Measurements from ENCODE around the gene AGFG2. TPM values are rescaled to one million over a fixed set of nuclear protein-coding genes. Genes with fewer than 3 reads are reported as not detected.

The AGFG2 gene
- total and polyA plus RNA-seq, 4 donors = 37.2 to 48.8 (median 42.3) TPM

DNA sequence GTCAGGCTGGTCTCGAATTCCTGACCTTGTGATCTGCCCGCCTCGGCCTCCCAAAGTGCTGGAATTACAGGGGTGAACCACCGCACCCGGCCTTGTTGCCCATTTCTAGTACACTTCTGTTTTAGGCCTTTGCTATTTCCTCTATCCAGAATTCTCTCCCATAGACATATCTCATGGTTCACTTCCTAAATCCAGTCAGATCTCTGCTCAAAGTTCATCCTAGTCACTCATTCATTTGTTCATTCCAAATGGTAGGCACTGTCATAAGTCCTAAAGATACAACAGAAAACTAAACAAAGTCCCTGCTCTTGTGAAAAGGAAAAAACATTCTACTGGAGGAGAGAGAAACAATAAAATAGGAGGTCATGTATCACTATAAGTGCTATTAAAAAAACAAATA, 71.0 kb downstream of the AGFG2 start:
- H3K4me1 ChIP-seq (ENCODE audit: control insufficient read depth in 4 of 4, insufficient read depth in 4 of 4, low read length in 3 of 4) = peaks cover 4 to 31% (median 20%) of the 10 kb centered on the region in 4 donors
- no peaks in the 10 kb centered on the region for H3K27me3 ChIP-seq (ENCODE audit: control insufficient read depth in 4 of 4, insufficient read depth in 4 of 4, low read length in 3 of 4)
- peak overlapping the region; percentile 17 to 97 for H3K27ac ChIP-seq (ENCODE audit: low read depth in 1 of 2, low read length in 2 of 2)
- H3K9me3 ChIP-seq (ENCODE audit: control insufficient read depth in 4 of 4, low read length in 3 of 4) = no peaks in the 10 kb centered on the region
- no peaks in the 10 kb centered on the region for H3K36me3 ChIP-seq (ENCODE audit: control insufficient read depth in 4 of 4, insufficient read depth in 3 of 4, low read depth in 1 of 4, low read length in 3 of 4)
- H3K9ac ChIP-seq (ENCODE audit: low read depth in 1 of 2, low read length in 2 of 2) = no peak overlapping the region
- no peak for TF ChIP-seq HNF4G (IDR thresholded peaks at IDR 0.05)
- TF ChIP-seq, protein P1, sequence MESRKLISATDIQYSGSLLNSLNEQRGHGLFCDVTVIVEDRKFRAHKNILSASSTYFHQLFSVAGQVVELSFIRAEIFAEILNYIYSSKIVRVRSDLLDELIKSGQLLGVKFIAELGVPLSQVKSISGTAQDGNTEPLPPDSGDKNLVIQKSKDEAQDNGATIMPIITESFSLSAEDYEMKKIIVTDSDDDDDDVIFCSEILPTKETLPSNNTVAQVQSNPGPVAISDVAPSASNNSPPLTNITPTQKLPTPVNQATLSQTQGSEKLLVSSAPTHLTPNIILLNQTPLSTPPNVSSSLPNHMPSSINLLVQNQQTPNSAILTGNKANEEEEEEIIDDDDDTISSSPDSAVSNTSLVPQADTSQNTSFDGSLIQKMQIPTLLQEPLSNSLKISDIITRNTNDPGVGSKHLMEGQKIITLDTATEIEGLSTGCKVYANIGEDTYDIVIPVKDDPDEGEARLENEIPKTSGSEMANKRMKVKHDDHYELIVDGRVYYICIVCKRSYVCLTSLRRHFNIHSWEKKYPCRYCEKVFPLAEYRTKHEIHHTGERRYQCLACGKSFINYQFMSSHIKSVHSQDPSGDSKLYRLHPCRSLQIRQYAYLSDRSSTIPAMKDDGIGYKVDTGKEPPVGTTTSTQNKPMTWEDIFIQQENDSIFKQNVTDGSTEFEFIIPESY (IDR thresholded peaks at IDR 0.05) = no peak
- no peak for TF ChIP-seq YY1 (IDR thresholded peaks at IDR 0.05)
- no peak for TF ChIP-seq EGR1 (IDR thresholded peaks at IDR 0.05; ENCODE audit: low read depth in 2 of 2)
- TF ChIP-seq NR2F2 (IDR thresholded peaks at IDR 0.05) = no peak
- TF ChIP-seq FOXA2 (IDR thresholded peaks at IDR 0.05) = no peak
- no peak for TF ChIP-seq RAD21 (IDR thresholded peaks at IDR 0.05)
- no peak for TF ChIP-seq HNF4A (conservative IDR thresholded peaks at IDR 0.05)
- no peak for TF ChIP-seq TAF1 (conservative IDR thresholded peaks at IDR 0.05)
- no peak for TF ChIP-seq GABPA (IDR thresholded peaks at IDR 0.05 in 1 of 2, conservative IDR thresholded peaks at IDR 0.05 in 1 of 2)
- no peak for DNase-seq (ENCODE audit: low spot score)
- 92% methylated on average over 5 of the region's 5 CpGs for WGBS
- H3K4me3 ChIP-seq (ENCODE audit: low read depth in 1 of 3, low read length in 3 of 3) = no peak overlapping the region

DNA sequence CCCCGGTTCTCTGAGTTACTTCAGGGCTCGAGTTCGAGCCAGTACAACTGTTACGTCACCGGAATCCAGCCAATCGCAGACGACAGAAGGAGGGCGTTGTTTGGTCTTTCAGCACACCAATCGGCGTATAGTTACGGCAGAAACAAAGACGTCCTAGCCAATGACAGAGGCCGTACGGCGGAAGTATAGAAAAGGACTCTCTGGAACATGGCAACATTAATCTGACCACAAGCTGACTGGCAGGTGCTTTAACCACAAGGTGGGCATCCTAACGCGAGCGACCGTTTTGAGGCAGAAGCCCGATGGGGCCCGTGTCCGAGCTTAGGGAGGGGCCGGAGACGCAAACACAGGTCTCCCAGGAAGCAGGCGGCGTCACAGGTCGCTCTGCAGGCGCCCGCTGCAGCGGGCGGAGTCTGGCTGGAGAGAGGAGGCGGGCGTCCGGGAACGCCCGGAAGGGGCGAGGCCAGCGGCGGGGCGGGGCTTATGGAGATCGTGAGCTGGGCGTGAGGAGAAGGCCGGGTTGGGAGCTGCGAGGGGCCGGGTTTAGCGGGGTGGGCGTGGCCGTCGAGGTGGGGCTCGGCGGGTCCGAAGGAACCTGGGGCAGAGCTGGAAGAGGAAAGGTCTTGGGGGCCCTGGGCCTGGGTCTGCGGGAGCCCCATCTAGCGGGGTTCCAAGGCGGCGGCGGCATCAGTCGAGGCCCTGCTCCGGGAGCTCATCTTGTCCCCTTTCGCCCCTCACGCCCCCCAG, 73.2 kb downstream of the AGFG2 start, which contains the start of gene MOSPD3:
TSS of gene MOSPD3 (plus strand) at position 558 of the 747 bp plus-strand sequence. CDS start 252 bp downstream, outside the sequence.
- H3K4me3 ChIP-seq (ENCODE audit: low read depth in 1 of 3, low read length in 3 of 3) = peak within 1 kb of the TSS; percentile 67 to 80 (median 68)
- under 1% methylated on average over 61 of the region's 61 CpGs for WGBS
- peaks cover 3 to 19% (median 14%) of the 10 kb centered on the region in 4 donors for H3K4me1 ChIP-seq (ENCODE audit: control insufficient read depth in 4 of 4, insufficient read depth in 4 of 4, low read length in 3 of 4)
- no peaks in the 10 kb centered on the region for H3K27me3 ChIP-seq (ENCODE audit: control insufficient read depth in 4 of 4, insufficient read depth in 4 of 4, low read length in 3 of 4)
- peak; percentile 99 for DNase-seq (ENCODE audit: low spot score)
- TF ChIP-seq, protein P2, sequence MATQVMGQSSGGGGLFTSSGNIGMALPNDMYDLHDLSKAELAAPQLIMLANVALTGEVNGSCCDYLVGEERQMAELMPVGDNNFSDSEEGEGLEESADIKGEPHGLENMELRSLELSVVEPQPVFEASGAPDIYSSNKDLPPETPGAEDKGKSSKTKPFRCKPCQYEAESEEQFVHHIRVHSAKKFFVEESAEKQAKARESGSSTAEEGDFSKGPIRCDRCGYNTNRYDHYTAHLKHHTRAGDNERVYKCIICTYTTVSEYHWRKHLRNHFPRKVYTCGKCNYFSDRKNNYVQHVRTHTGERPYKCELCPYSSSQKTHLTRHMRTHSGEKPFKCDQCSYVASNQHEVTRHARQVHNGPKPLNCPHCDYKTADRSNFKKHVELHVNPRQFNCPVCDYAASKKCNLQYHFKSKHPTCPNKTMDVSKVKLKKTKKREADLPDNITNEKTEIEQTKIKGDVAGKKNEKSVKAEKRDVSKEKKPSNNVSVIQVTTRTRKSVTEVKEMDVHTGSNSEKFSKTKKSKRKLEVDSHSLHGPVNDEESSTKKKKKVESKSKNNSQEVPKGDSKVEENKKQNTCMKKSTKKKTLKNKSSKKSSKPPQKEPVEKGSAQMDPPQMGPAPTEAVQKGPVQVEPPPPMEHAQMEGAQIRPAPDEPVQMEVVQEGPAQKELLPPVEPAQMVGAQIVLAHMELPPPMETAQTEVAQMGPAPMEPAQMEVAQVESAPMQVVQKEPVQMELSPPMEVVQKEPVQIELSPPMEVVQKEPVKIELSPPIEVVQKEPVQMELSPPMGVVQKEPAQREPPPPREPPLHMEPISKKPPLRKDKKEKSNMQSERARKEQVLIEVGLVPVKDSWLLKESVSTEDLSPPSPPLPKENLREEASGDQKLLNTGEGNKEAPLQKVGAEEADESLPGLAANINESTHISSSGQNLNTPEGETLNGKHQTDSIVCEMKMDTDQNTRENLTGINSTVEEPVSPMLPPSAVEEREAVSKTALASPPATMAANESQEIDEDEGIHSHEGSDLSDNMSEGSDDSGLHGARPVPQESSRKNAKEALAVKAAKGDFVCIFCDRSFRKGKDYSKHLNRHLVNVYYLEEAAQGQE (IDR thresholded peaks at IDR 0.05) = peak; percentile 69
- TF ChIP-seq, protein P3, sequence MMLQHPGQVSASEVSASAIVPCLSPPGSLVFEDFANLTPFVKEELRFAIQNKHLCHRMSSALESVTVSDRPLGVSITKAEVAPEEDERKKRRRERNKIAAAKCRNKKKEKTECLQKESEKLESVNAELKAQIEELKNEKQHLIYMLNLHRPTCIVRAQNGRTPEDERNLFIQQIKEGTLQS (IDR thresholded peaks at IDR 0.05) = no peak
- TF ChIP-seq GABPA (IDR thresholded peaks at IDR 0.05 in 1 of 2, conservative IDR thresholded peaks at IDR 0.05 in 1 of 2) (peak in 1 of 2 donors; percentile 84), RAD21 (IDR thresholded peaks at IDR 0.05) (peak in 1 of 2 donors; percentile 35), HNF4G (IDR thresholded peaks at IDR 0.05) (no peak), SP1 (IDR thresholded peaks at IDR 0.05) (peak; percentile 95), YY1 (IDR thresholded peaks at IDR 0.05) (peak; percentile 71), TAF1 (conservative IDR thresholded peaks at IDR 0.05) (peak; percentile 88), FOXA2 (IDR thresholded peaks at IDR 0.05) (no peak), EGR1 (IDR thresholded peaks at IDR 0.05; ENCODE audit: low read depth in 2 of 2) (no peak), JUND (IDR thresholded peaks at IDR 0.05) (peak; percentile 38 to 44), NR2F2 (IDR thresholded peaks at IDR 0.05) (peak; percentile 15), HNF4A (conservative IDR thresholded peaks at IDR 0.05) (peak; percentile 3 to 16), RXRA (IDR thresholded peaks at IDR 0.05) (peak; percentile 70 to 84), FOXA1 (IDR thresholded peaks at IDR 0.05) (no peak)
- TF ChIP-seq, protein P4, sequence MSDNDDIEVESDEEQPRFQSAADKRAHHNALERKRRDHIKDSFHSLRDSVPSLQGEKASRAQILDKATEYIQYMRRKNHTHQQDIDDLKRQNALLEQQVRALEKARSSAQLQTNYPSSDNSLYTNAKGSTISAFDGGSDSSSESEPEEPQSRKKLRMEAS (IDR thresholded peaks at IDR 0.05) = no peak
- TF ChIP-seq, protein P1 (IDR thresholded peaks at IDR 0.05) = peak; percentile 49
- TF ChIP-seq, protein P5, sequence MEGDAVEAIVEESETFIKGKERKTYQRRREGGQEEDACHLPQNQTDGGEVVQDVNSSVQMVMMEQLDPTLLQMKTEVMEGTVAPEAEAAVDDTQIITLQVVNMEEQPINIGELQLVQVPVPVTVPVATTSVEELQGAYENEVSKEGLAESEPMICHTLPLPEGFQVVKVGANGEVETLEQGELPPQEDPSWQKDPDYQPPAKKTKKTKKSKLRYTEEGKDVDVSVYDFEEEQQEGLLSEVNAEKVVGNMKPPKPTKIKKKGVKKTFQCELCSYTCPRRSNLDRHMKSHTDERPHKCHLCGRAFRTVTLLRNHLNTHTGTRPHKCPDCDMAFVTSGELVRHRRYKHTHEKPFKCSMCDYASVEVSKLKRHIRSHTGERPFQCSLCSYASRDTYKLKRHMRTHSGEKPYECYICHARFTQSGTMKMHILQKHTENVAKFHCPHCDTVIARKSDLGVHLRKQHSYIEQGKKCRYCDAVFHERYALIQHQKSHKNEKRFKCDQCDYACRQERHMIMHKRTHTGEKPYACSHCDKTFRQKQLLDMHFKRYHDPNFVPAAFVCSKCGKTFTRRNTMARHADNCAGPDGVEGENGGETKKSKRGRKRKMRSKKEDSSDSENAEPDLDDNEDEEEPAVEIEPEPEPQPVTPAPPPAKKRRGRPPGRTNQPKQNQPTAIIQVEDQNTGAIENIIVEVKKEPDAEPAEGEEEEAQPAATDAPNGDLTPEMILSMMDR (IDR thresholded peaks at IDR 0.05; ENCODE audit: low read depth, low read length, missing input control) = no peak
- H3K36me3 ChIP-seq (ENCODE audit: control insufficient read depth in 4 of 4, insufficient read depth in 3 of 4, low read depth in 1 of 4, low read length in 3 of 4) = no peaks in the 10 kb centered on the region
- H3K9me3 ChIP-seq (ENCODE audit: control insufficient read depth in 4 of 4, low read length in 3 of 4) = no peaks in the 10 kb centered on the region
- H3K9ac ChIP-seq (ENCODE audit: low read depth in 1 of 2, low read length in 2 of 2) = peak within 1 kb of the TSS; percentile 67 to 91
- H3K27ac ChIP-seq (ENCODE audit: low read depth in 1 of 2, low read length in 2 of 2) = peak within 1 kb of the TSS; percentile 91 to 97

All from liver (tissue), 9 donors.